ENCODE measurements around the gene MYO5A.

DNA sequence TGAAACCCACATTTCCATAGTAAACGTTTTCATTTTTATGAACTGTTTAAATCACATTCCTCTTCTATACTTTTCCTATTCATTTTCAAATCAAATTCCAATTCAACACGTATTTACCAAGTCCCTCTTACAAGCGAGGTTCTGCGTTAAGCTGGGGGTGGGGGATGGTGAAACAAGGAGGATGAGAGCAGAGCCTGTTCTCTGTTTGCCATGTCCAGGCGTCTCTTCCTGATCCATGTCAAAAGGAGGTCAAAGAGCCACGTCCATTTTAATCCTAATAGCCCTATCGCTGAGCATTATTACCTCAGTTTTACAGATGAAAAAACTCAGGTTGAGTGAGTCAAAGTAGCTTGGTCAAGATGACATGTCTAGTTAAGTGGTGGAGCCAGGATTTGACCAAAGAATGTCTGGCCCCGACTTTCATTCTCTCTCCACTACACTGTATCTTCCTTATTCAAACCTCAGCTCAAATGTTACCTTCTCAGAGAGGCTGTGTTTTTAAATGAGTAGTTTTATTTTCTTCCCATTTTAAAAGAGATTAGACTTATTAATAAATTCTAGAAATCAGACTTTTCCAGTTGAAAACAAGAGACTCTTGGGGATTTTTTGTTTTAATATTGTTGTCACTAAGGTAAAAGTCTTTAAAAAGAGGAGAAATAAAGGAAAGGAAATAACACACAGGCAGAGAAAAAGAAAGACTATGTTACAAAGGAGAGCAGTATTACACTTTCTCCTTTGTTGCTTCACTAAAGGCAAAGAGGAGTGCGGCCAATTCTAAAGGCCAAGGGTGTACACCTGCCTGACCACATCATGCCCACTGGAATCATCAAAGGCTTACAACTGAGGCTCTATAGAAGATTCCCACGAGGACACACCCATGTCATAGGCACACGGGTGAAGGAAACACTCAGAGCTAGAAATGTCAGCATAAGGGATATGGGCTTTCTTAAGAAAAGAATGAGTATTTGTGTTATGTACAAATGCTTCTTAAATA is 42.4 kb downstream of the MYO5A start:
- TF ChIP-seq, protein P1, sequence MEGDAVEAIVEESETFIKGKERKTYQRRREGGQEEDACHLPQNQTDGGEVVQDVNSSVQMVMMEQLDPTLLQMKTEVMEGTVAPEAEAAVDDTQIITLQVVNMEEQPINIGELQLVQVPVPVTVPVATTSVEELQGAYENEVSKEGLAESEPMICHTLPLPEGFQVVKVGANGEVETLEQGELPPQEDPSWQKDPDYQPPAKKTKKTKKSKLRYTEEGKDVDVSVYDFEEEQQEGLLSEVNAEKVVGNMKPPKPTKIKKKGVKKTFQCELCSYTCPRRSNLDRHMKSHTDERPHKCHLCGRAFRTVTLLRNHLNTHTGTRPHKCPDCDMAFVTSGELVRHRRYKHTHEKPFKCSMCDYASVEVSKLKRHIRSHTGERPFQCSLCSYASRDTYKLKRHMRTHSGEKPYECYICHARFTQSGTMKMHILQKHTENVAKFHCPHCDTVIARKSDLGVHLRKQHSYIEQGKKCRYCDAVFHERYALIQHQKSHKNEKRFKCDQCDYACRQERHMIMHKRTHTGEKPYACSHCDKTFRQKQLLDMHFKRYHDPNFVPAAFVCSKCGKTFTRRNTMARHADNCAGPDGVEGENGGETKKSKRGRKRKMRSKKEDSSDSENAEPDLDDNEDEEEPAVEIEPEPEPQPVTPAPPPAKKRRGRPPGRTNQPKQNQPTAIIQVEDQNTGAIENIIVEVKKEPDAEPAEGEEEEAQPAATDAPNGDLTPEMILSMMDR (conservative IDR thresholded peaks at IDR 0.05), result no peak
- TF ChIP-seq ZFX (IDR thresholded peaks at IDR 0.05), result no peak

All from C4-2B (cell line).